HL-60 (cell line): ENCODE data around the gene NOTUM.

ENCODE experiments used
- DNase-seq, 2 experiments: peaks; one replicate each; pipeline ENCODE4 v3.0.0-alpha.2; 2010 to 2020; ENCODE audit warnings: low read depth in 1 of 2, low spot score in 1 of 2
- H3K27ac ChIP-seq: fragments of 250-450 bp; sonication (Bioruptor Pico); replicated peaks from 2 replicates; pipeline ENCODE4 v1.5.1; 2020; ENCODE audit warnings: mild to moderate bottlenecking, moderate library complexity
- H3K27me3 ChIP-seq: fragments of 250-450 bp; sonication (Bioruptor Pico); 2 replicates; pipeline ENCODE4 v1.5.1; 2021; ENCODE audit warnings: mild to moderate bottlenecking, moderate library complexity; ENCODE audit not compliant: insufficient read depth, poor library complexity, severe bottlenecking
- H3K4me3 ChIP-seq: replicated peaks from 2 replicates; pipeline ENCODE4 v1.5.1; 2011; ENCODE audit warnings: mild to moderate bottlenecking, control low read depth, low read length; ENCODE audit not compliant: insufficient read depth
- GABPA ChIP-seq: IDR thresholded peaks from 2 replicates; pipeline ENCODE4 v1.6.1; 2012; ENCODE audit warnings: low read depth
- POLR2AphosphoS5 ChIP-seq: IDR thresholded peaks from 2 replicates; pipeline ENCODE4 v1.6.1; 2012; ENCODE audit warnings: low read depth
- SPI1 ChIP-seq: IDR thresholded peaks from 2 replicates; pipeline ENCODE4 v1.6.1; 2012; ENCODE audit warnings: low read depth, mild to moderate bottlenecking, borderline replicate concordance
- TF ChIP-seq, protein P1 (sequence below): IDR thresholded peaks from one replicate; pipeline ENCODE4 v1.5.1; 2011; ENCODE audit warnings: low read length, control low read depth, inconsistent platforms; ENCODE audit not compliant: insufficient read depth
- TF ChIP-seq, protein P2 (sequence below): IDR thresholded peaks from 2 replicates; pipeline ENCODE4 v1.6.1; 2012; ENCODE audit warnings: low read depth; ENCODE audit not compliant: insufficient replicate concordance

NOTUM gene

GRCh38 chr17:81941484-81942166 lies 19.4 kb downstream of the NOTUM start:
- DNase-seq: no peak
- TF ChIP-seq POLR2AphosphoS5: no peak
- TF ChIP-seq, protein P1, sequence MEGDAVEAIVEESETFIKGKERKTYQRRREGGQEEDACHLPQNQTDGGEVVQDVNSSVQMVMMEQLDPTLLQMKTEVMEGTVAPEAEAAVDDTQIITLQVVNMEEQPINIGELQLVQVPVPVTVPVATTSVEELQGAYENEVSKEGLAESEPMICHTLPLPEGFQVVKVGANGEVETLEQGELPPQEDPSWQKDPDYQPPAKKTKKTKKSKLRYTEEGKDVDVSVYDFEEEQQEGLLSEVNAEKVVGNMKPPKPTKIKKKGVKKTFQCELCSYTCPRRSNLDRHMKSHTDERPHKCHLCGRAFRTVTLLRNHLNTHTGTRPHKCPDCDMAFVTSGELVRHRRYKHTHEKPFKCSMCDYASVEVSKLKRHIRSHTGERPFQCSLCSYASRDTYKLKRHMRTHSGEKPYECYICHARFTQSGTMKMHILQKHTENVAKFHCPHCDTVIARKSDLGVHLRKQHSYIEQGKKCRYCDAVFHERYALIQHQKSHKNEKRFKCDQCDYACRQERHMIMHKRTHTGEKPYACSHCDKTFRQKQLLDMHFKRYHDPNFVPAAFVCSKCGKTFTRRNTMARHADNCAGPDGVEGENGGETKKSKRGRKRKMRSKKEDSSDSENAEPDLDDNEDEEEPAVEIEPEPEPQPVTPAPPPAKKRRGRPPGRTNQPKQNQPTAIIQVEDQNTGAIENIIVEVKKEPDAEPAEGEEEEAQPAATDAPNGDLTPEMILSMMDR: no peak
- TF ChIP-seq SPI1: no peak
- no peak for TF ChIP-seq GABPA
- TF ChIP-seq, protein P2, sequence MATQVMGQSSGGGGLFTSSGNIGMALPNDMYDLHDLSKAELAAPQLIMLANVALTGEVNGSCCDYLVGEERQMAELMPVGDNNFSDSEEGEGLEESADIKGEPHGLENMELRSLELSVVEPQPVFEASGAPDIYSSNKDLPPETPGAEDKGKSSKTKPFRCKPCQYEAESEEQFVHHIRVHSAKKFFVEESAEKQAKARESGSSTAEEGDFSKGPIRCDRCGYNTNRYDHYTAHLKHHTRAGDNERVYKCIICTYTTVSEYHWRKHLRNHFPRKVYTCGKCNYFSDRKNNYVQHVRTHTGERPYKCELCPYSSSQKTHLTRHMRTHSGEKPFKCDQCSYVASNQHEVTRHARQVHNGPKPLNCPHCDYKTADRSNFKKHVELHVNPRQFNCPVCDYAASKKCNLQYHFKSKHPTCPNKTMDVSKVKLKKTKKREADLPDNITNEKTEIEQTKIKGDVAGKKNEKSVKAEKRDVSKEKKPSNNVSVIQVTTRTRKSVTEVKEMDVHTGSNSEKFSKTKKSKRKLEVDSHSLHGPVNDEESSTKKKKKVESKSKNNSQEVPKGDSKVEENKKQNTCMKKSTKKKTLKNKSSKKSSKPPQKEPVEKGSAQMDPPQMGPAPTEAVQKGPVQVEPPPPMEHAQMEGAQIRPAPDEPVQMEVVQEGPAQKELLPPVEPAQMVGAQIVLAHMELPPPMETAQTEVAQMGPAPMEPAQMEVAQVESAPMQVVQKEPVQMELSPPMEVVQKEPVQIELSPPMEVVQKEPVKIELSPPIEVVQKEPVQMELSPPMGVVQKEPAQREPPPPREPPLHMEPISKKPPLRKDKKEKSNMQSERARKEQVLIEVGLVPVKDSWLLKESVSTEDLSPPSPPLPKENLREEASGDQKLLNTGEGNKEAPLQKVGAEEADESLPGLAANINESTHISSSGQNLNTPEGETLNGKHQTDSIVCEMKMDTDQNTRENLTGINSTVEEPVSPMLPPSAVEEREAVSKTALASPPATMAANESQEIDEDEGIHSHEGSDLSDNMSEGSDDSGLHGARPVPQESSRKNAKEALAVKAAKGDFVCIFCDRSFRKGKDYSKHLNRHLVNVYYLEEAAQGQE: no peak
- H3K27ac ChIP-seq: no peak overlapping the region
- H3K4me3 ChIP-seq: no peak overlapping the region
- H3K27me3 ChIP-seq: peaks cover 4% of the 10 kb centered on the region

- H3K27me3 ChIP-seq: peaks cover 4% of the 10 kb centered on the region
- H3K27ac ChIP-seq: no peak overlapping the region
- TF ChIP-seq GABPA: no peak
- TF ChIP-seq, protein P2: no peak
- TF ChIP-seq SPI1: no peak
- TF ChIP-seq POLR2AphosphoS5: no peak
- TF ChIP-seq, protein P1: no peak
- H3K4me3 ChIP-seq: no peak overlapping the region
- no peak for DNase-seq
These were observed 20.2 kb downstream of the NOTUM start for GRCh38 chr17:81940538-81941483.

DNA sequence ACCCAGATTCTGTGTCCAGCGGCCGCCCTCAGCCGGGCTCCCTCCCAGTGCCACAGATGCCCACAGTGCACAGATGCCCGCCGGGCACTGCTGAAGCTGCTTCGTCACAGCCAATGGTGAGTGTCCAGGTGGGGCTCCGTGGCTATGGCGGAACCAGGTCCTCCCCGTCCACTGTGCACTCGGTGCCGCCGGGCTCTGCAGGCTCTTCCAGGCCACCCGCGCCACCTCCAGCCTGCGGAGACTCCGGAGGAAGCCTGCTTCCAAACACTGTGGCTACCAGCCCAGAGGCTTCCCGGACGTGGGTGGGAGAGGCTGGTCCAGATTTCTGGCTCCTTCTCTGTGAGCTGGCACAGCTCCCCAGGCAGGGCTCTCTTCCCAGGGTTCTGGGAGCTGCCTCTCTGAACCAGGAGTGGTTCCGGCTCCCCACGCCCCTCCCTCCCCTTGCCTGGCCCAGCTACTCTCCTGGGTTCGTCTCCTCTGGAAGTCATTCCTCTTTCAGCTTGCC lies 21.1 kb downstream of the NOTUM start:
- TF ChIP-seq GABPA (no peak), POLR2AphosphoS5 (no peak), SPI1 (no peak)
- TF ChIP-seq, protein P1: no peak
- H3K27me3 ChIP-seq: peaks cover 4% of the 10 kb centered on the region
- H3K27ac ChIP-seq: no peak overlapping the region
- DNase-seq: no peak
- H3K4me3 ChIP-seq: no peak overlapping the region
